Esophagus muscularis mucosa (tissue), 4 donors: ENCODE measurements around the gene OBSCN.

ENCODE experiments used
- EP300 ChIP-seq: sonication (generic); formaldehyde crosslinking; IDR thresholded peaks from one replicate; pipeline ENCODE4 v1.6.1; 2017; ENCODE audit warnings: antibody characterized with exemption
- POLR2AphosphoS5 ChIP-seq, 2 donors: sonication (generic); formaldehyde crosslinking; IDR thresholded peaks; one replicate each; pipeline ENCODE4 v1.6.1; 2017; ENCODE audit warnings: antibody characterized with exemption in 2 of 2
- TF ChIP-seq, protein P1 (sequence below), 3 experiments: fragments of 200-600 bp in 2 of 3; fragments of 450-650 bp in 1 of 3; sonication (generic) in 2 of 3; IDR thresholded peaks; one replicate each; pipeline ENCODE4 v1.5.1; 2017 to 2019; ENCODE audit warnings: antibody characterized with exemption in 3 of 3, mild to moderate bottlenecking in 2 of 3, moderate library complexity in 1 of 3

DNA sequence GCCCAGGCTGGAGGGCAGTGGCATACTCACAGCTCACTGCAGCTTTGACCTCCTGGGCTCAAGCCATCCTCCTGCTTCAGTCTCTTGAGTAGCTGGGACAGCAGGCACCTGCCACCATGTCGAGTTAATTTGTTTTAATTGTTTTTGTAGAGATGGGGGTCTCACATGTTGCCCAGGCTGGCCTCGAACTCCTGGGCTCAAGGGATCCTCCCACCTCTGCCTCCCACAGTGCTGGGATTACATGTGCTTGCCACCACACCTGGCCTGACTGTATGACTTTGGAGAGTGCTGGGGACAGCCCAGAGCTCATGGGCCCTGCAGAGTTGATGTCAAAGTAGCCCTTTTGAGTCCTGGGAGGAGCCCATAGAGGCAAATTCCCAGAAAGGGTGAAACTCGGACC is 1.8 kb downstream of the OBSCN start:
- TF ChIP-seq, protein P1, sequence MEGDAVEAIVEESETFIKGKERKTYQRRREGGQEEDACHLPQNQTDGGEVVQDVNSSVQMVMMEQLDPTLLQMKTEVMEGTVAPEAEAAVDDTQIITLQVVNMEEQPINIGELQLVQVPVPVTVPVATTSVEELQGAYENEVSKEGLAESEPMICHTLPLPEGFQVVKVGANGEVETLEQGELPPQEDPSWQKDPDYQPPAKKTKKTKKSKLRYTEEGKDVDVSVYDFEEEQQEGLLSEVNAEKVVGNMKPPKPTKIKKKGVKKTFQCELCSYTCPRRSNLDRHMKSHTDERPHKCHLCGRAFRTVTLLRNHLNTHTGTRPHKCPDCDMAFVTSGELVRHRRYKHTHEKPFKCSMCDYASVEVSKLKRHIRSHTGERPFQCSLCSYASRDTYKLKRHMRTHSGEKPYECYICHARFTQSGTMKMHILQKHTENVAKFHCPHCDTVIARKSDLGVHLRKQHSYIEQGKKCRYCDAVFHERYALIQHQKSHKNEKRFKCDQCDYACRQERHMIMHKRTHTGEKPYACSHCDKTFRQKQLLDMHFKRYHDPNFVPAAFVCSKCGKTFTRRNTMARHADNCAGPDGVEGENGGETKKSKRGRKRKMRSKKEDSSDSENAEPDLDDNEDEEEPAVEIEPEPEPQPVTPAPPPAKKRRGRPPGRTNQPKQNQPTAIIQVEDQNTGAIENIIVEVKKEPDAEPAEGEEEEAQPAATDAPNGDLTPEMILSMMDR (IDR thresholded peaks at IDR 0.05), result no peak
- TF ChIP-seq EP300 (no peak), POLR2AphosphoS5 (IDR thresholded peaks at IDR 0.05) (no peak)
